ENCODE results near the gene CD69.
"Not testable (repeated sequence)": the region's sequence is repeated elsewhere in the genome, so short reads cannot be mapped to it uniquely, and the experiment has no call there.

The CD69 gene

DNA sequence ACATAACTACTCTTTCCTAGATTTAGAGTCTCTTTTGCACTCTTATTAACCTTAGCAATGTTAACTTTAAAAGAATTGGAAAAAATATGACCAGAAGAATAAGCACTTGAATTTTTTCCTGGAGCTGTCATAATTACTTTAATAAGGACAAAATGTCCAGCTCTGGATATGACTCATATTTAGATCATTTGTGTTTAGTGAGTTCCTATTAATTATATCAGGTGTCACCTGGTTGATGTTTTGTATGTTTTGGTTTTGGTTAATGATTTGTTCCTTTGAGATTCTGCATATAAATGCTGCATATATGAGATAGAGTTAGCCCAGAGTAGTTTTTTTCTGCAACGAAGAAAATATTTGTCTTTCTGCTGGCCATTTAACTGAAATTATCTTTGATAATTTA, 32.9 kb downstream of the CD69 start:
- in situ Hi-C loops (cut with MboI; ENCODE audit: low sequenced_read_pairs), result no loop called here

DNA sequence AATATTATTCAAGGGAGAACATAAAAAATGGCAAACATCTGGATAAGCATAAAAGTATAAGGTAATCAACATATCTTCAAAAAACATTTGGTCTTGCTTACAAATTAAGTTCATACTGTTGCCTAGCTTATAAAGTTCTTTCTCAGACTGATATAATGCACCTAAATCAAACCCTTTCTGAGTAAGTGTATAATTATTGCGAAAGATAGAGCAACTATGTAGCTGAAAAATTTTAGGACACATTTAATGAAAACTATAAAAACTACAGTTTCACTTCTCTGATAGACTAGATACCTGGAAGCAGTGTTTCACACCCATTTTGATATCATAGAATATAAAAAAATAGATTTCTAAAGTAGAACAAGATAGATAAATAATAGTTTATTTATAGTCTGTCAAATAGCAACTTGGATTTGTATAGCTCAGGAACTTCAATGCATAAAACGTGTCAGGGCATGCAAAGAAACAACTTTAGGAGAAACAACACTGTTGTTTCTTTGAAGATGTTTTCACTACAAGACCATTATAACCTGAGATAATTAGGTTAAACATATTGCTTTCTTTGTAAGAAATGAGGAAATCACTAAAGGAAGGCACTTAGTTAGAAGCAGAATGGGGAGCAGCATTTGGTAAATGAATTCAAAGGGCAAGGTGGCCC, 35.4 kb downstream of the CD69 start:
- in situ Hi-C loops (cut with MboI; ENCODE audit: low sequenced_read_pairs), result no loop called here

DNA sequence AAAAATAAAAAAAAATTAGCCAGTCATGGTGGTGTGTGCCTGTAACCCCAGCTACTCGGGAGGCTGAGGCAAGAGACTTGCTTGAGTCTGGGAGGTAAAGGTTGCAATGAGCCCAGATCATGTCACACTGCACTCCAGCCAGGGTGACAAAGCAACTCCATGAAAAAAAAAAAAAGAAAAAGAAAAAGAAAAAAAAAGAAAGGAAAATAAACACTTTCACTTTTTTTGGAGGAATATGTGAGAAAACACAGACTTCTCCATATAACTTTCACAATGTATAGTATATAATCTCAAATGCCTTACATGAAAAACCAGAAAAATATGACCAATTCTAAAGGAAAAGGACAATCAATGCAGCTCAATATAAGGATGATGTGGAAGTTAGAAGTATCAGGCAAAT, 36.7 kb downstream of the CD69 start:
- in situ Hi-C loops (cut with MboI; ENCODE audit: low sequenced_read_pairs), result no loop called here

DNA sequence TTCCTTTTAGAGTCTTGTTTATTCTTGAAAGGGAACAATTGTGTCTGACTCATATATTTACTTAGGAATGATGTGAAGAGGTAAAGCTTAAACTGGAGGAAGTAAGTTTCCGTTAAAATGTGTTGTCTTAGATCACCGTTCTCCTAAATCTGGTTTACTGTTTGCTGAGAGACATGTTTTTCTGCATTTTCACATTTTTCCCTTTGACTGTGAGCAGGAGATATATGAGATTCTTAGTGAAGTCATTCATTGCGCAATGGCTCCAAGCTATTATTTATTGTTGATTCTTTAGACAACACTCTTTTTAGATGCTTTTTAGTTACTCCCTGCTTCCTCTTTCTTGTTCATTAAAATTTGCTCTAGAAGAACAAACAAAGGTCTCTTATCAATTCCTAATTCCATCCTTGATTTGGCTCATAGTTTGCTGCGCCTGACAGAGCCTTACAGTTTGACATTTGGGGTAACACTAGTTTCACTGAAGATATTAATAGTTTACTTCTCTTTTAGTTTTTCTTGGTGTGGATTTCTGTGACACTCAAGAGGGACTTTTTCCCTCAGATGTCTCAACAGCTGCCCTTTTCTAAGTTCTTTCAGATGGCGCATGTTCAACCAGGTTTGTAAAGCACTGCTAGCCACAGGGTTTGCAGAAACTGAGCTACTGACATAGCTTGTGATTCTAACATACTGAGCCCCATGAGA, 39.2 kb downstream of the CD69 start:
- in situ Hi-C loops (cut with MboI; ENCODE audit: low sequenced_read_pairs), result no loop called here

DNA sequence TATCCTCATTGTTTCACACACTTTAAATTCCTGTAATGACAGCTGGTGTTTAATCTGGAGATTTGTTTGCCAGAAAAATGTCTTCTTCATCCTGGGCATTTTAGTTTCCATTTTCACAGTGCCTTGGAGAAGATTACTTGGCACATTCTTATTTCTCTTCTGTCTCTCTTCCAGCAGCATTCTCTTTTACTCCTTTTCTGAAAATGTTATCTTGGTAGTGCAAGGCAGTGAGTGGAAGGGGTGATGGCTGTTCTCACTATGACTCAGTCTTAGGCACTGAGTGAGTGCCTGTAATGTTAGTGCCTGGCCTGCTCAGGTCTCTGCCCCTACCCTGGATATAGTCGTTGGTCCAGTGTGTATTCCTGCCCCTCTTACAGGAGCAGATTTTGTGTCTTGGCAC, 40.9 kb downstream of the CD69 start:
- in situ Hi-C loops (cut with MboI; ENCODE audit: low sequenced_read_pairs), result no loop called here

DNA sequence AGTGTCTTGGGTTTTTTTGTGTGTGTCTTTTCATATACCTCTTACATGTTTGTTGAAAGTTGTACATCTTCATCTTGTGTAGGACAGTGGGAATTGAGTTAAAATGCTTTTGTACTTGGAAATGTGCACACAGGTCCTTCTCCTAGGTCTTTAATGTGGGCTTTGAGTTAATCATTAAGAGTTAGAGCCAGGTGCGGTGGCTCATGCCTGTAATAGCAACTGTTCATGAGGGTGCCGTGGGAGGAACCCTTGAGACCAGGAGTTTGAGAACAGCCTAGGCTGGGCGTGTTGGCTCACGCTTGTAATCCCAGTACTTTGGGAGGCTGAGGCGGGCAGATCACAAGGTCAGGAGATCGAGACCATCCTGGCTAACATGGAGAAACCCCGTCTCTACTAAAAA, 41.7 kb downstream of the CD69 start:
- in situ Hi-C loops (cut with MboI; ENCODE audit: low sequenced_read_pairs), result no loop called here

DNA sequence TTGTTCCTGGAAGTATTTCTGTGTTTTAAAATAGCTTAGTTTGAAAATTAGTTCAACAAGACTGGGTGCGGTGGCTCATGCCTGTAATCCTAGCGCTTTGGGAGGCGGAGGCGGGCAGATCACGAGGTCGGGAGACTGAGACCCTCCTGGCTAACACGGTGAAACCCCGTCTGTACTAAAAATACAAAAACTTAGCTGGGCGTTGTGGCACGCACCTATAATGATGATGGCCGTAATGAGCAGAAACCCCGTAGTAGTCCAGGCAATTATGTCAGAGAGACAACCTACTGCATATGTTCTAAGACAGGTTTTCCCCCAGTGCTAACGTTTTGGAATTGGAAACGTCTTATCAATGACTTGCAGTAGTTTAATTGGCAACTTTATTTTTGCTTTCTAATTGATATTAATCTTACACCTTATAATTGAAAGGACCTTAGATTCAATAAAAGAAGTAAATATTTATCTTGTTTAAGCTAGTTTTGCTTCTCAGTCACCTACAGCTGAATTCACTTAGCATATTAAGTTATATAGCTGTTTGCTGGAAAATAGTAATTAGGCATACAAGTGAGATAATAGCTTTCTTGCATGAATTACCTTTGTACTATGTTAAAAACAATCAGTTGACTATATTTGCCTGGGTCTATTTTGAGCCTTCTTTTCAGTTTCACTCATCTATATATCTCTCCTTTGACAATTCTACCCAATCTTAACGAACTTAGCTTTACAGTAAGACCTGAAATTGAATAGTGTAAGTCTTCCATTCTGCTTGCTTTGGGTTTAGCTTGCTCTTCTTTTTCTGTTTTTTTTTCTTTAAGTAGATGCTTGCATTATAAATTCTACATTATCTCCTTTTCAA, 43.4 kb downstream of the CD69 start:
- in situ Hi-C loops (cut with MboI; ENCODE audit: low sequenced_read_pairs), result no loop called here

DNA sequence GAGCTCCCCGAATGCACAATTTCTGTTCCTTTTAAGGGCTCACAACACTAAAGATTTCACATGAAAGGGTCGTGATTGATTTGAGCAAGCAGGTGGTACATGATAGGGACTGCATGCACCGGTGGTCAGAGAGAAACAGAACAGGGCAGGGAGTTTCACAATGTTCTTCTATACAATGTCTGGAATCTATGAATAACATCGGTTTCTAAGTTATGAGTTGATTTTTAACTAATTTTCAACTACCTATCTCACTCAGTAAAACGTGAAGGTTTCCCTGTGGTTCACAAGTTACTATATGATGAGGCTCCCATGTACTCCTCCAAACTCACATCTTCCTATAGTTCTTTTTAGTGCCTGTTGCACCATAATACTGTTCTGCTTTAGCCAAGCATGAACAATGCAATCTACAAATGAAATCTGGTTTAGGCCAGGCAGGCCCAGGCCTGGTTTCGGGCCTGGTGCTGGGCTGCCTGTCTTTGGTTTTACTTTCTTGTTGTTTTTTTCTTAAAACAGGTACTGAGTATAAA, 47.6 kb downstream of the CD69 start:
- in situ Hi-C loops (cut with MboI; ENCODE audit: low sequenced_read_pairs), result not testable (repeated sequence)

DNA sequence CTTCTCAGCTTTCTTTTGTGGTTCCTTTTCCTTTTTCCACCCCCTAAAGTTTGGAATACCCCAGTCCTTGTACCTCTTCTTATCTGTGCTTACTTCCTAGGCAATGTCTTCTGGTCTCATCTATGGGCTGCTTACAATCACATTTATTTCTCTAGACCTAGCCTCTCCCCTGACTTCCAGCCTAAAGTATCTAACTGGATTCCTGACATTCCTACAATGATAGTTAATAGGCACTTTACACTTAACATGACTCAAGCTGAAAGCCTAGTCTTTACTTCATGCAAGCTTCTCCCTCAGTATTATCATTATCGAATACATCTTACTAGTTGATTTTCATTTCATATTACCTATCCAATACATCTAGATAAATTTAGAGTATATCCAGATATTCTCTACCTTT, 49.0 kb downstream of the CD69 start:
- in situ Hi-C loops (cut with MboI; ENCODE audit: low sequenced_read_pairs), result no loop called here

DNA sequence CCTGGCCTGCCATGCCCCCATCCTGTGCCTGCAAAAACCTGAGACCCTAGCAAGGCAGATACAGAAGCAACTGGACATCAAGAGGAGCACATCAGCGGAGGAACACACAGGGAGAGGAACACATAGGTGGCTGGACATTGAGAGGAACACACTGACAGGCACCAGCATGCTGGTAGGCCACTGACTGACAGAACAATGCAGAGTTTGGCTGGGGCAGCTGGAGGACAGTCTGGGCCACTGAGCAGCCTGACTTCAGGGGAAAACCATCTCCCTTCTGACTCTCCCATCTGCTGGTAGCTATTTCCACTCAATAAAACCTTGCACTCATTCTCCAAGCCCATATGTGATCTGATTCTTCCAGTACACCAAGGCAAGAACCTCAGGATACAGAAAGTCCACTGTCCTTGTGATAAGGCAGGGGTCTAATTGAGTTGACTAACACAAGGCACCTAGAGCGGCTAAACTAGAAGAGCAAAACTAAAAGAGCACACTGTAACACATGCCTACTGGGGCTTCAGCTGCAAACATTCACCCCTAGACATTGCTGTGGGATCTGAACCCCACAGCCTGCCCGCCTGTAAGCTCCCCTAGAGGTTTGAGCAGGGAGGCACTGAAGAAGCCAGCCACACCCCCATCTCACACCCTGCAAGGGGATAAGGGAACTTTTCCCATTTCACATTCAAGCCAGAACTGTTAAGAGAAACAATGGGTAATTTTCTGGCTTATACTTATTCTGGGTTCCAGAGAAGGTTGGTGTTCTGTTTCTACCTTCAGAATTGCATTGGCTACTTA, 49.9 kb downstream of the CD69 start:
- in situ Hi-C loops (cut with MboI; ENCODE audit: low sequenced_read_pairs), result no loop called here

DNA sequence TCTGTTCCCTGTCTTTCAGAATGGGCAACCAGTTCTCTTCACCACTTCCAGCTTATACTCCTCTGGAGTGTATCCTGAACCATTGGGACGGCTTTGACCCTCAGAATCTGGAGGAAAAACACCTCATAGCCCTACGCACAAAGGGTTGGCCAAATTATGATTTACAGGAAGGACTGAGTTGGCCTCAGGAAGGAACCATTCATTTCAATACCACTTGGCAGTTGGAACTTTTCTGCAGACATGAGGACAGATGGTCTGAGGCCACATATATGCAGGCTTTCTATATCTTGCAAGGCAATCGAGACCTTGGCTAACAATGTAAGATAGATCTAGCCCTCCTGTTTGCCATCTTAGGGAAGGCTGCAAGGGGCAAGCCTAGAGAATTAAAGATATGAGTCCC, 51.8 kb downstream of the CD69 start:
- in situ Hi-C loops (cut with MboI; ENCODE audit: low sequenced_read_pairs), result loop anchor here (10.0 kb wide), 1 partner anchor 374 kb away; no protein-coding TSS in a partner anchor

DNA sequence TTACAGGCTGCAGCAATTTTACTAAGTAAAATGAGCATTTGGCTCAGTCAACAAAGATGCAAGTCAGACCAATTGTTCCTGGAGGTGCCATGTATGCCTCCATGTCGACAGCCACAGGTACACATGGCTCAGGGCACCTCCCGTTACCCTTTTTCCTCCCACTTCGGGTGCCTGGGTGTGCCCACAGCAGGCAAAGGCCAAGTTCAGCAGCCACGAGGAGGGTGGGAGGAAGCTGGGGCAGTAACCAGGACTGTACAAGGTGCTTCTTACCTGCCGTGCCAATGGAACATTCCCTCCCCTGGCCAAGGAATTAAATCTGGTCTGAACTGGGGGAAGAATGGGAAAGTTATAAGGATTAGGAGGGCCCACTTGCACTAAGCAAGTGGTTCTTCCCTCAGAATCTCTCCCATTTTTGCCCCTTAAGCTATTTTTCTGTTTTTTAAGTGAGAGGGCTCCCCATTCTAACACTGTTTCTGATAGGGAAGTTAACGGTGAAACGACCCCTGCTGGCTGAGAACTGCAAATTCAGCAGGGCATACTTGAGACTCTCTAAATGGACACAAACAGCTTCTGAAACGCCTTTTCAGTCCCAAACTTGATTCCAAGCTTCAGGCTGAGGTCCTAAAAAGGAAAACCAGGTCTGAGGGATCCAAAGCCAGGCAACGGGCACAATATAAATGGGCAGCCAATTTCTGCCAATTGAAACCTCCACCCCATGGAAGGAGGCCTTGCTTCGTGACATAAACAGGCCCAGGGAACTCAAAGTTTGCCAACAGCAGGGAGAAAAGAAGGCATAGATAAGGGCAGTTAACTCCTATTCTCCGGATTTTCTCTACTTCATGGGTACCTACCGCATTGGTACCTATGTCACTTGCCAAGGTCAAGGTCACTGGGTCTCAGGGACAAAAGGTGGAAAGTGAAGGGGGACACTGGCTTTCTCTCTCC, 52.6 kb downstream of the CD69 start:
- in situ Hi-C loops (cut with MboI; ENCODE audit: low sequenced_read_pairs), result loop anchor here (10.0 kb wide), 1 partner anchor 373 kb away; no protein-coding TSS in a partner anchor

DNA sequence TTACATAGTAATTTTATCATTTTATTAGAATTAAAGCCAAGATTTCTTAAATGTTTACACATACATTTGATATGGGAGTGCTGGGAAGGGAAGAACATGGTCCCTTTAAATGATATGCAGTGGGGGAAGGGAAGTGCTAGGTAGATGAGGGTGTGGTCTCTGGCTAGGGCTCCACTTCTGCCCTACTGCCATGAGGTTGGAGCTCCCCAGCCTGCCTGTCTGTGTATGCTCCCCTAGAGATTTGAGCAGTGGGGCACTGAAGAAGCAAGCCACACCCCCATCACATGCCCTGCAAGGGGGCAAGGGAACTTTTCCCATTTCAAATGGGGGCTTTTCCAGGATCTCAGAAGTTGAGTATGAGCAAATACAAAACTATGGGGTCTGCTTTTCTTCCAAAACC, 53.3 kb downstream of the CD69 start:
- in situ Hi-C loops (cut with MboI; ENCODE audit: low sequenced_read_pairs), result loop anchor here (10.0 kb wide), 1 partner anchor 373 kb away; no protein-coding TSS in a partner anchor

DNA sequence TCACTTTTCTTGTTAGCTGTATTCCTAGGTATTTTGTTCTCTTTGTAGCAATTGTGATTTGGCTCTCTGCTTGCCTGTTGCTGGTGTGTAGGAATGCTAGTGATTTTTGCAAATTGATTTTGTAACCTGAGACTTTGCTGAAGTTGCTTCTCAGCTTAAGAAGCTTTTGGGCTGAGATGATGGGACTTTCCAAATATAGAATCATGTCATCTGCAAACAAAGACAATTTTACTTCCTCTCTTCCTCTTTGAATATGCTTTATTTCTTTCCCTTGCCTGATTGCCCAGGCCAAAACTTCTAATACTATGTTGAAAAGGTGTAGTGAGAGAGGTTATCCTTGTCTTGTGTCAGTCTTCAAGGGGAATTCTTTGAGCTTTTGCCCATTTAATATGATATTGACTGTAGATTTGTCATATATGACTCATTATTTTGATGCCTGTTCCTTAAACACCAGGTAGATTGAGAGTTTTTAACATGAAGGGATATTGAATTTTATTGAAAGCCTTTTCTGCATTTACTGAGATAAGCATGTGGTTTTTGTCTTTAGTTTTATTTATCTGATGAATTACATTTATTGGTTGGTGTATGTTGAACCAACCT, 54.5 kb downstream of the CD69 start:
- in situ Hi-C loops (cut with MboI; ENCODE audit: low sequenced_read_pairs), result loop anchor here (10.0 kb wide), 1 partner anchor 371 kb away; no protein-coding TSS in a partner anchor

DNA sequence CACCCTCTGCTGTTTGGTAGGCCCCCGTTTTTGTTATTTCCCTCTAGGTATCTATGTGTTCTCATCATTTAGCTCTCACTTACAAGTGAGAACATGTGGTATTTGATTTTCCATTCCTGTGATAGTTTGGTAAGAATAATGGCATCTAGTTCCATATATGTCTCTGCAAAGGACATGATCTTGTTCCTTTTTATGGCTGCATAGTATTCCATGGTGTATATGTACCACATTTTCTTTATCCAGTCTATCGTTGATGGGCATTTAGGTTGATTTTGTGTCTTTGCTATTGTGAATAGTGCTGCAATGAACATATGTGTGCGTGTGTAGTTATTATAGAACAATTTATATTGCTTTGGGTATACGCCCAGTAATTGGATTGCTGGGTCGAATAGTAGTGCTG, 56.1 kb downstream of the CD69 start:
- in situ Hi-C loops (cut with MboI; ENCODE audit: low sequenced_read_pairs), result loop anchor here (10.0 kb wide), 1 partner anchor 370 kb away; no protein-coding TSS in a partner anchor

Measured in HL-60/S4 (cell line).